Lung (tissue), 12 donors: ENCODE data around the gene NUP210. TPM values are rescaled to one million over a fixed set of nuclear protein-coding genes. Genes with fewer than 3 reads are reported as not detected.

ENCODE experiments used
- ATAC-seq: fragments of 200-7000 bp; cut with Tn5 transposase; one replicate; pipeline ENCODE4 v1.9.1; 2020; ENCODE audit warnings: moderate number of reproducible peaks; ENCODE audit not compliant: insufficient read depth, low FRiP score
- DNase-seq, 3 donors: peaks; one replicate each; pipeline ENCODE4 v3.0.0-alpha.2; 2013 to 2017
- H3K27ac ChIP-seq, 2 donors: one replicate each; pipeline ENCODE4 v1.5.1; 2013; ENCODE audit warnings: mild to moderate bottlenecking in 2 of 2, moderate library complexity in 2 of 2, control low read depth in 1 of 2, inconsistent platforms in 1 of 2, low read depth in 1 of 2, low read length in 1 of 2
- H3K27me3 ChIP-seq, 3 donors: one replicate each; pipeline ENCODE4 v1.5.1; 2013; ENCODE audit warnings: low read length in 2 of 3; ENCODE audit not compliant: control insufficient read depth in 3 of 3, insufficient read depth in 3 of 3
- H3K36me3 ChIP-seq, 4 donors: one replicate each; pipeline ENCODE4 v1.5.1; 2013; ENCODE audit warnings: low read length in 4 of 4, mild to moderate bottlenecking in 1 of 4, moderate library complexity in 1 of 4; ENCODE audit not compliant: control insufficient read depth in 4 of 4, insufficient read depth in 4 of 4
- H3K4me1 ChIP-seq, 5 donors: one replicate each; pipeline ENCODE4 v1.5.1; 2013; ENCODE audit warnings: low read length in 5 of 5, mild to moderate bottlenecking in 2 of 5, moderate library complexity in 1 of 5; ENCODE audit not compliant: control insufficient read depth in 5 of 5, insufficient read depth in 5 of 5
- H3K4me3 ChIP-seq: one replicate; pipeline ENCODE4 v1.5.1; 2013; ENCODE audit warnings: mild to moderate bottlenecking, control low read depth, moderate library complexity
- H3K9ac ChIP-seq, 2 donors: one replicate each; pipeline ENCODE4 v1.5.1; 2013; ENCODE audit warnings: low read length in 2 of 2, control low read depth in 1 of 2; ENCODE audit not compliant: insufficient read depth in 1 of 2
- H3K9me3 ChIP-seq, 4 donors: one replicate each; pipeline ENCODE4 v1.5.1; 2013; ENCODE audit warnings: low read length in 3 of 4, mild to moderate bottlenecking in 1 of 4, moderate library complexity in 1 of 4; ENCODE audit not compliant: control insufficient read depth in 4 of 4, insufficient read depth in 3 of 4
- WGBS, 2 donors: extraction: QIAGEN DNeasy Blood & Tissue Kit; methylation state at CpG; one replicate each; pipeline ENCODE4 v1.1.7; 2013; 5-methylcytosine and 5-hydroxymethylcytosine counted together
- polyA plus RNA-seq, 2 donors: library from polyadenylated mRNA; stranded (reverse); fragments of 200-250 nt; gene quantifications; one replicate each; pipeline ENCODE4 v1.2.1, GENCODE V29; 2013
- total RNA-seq, 2 donors: library from RNA; depleted of rRNA in 1 of 2; stranded (reverse); fragments of >200 nt in 1 of 2; gene quantifications; one replicate each; pipeline ENCODE4 v1.2.1, GENCODE V29; 2014 to 2021
- TF ChIP-seq, protein P1 (sequence below): IDR thresholded peaks from 2 replicates; pipeline ENCODE4 v1.5.1; 2012; ENCODE audit warnings: mild to moderate bottlenecking; ENCODE audit errors: control extremely low read depth, extremely low read depth
- donor health status: control.
- donor health status: control.
- donor health status: Bipolar disorder and iron deficiency.
- donor health status: healthy.
- donor health status: DM: yes; HTN: yes; CAD: no.

The NUP210 gene
- total and polyA plus RNA-seq, 4 donors: 5.4 to 20.4 (median 10.5) TPM

- H3K9me3 ChIP-seq: no peaks in the 10 kb centered on the region
- ATAC-seq (no peak), DNase-seq (no peak)
- TF ChIP-seq, protein P1, sequence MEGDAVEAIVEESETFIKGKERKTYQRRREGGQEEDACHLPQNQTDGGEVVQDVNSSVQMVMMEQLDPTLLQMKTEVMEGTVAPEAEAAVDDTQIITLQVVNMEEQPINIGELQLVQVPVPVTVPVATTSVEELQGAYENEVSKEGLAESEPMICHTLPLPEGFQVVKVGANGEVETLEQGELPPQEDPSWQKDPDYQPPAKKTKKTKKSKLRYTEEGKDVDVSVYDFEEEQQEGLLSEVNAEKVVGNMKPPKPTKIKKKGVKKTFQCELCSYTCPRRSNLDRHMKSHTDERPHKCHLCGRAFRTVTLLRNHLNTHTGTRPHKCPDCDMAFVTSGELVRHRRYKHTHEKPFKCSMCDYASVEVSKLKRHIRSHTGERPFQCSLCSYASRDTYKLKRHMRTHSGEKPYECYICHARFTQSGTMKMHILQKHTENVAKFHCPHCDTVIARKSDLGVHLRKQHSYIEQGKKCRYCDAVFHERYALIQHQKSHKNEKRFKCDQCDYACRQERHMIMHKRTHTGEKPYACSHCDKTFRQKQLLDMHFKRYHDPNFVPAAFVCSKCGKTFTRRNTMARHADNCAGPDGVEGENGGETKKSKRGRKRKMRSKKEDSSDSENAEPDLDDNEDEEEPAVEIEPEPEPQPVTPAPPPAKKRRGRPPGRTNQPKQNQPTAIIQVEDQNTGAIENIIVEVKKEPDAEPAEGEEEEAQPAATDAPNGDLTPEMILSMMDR: no peak
- WGBS, 2 donors: 92% methylated on average over 9 of the region's 9 CpGs
- H3K4me1 ChIP-seq: peaks cover 0 to 18% (median 0%) of the 10 kb centered on the region in 5 donors
- no peak overlapping the region for H3K27ac ChIP-seq
- H3K36me3 ChIP-seq: peaks cover 0 to 13% (median 0%) of the 10 kb centered on the region in 4 donors
- H3K4me3 ChIP-seq: no peak overlapping the region
- no peaks in the 10 kb centered on the region for H3K27me3 ChIP-seq
- H3K9ac ChIP-seq: no peak overlapping the region
These were observed 75.5 kb downstream of the NUP210 start for GRCh38 chr3:13344663-13345062.

GRCh38 chr3:13343601-13344000, 76.5 kb downstream of the NUP210 start:
- no peaks in the 10 kb centered on the region for H3K9me3 ChIP-seq
- H3K27me3 ChIP-seq: no peaks in the 10 kb centered on the region
- ATAC-seq (no peak), DNase-seq (no peak)
- no peak overlapping the region for H3K27ac ChIP-seq
- H3K36me3 ChIP-seq: peaks cover 0 to 20% (median 0%) of the 10 kb centered on the region in 4 donors
- H3K4me1 ChIP-seq: peaks cover 0 to 11% (median 0%) of the 10 kb centered on the region in 5 donors
- H3K4me3 ChIP-seq: no peak overlapping the region
- TF ChIP-seq, protein P1: no peak
- 42 to 69% methylated on average over 6 of the region's 6 CpGs for WGBS, 2 donors
- no peak overlapping the region for H3K9ac ChIP-seq

- TF ChIP-seq, protein P1: no peak
- 93 to 95% methylated on average over 7 of the region's 7 CpGs for WGBS, 2 donors
- H3K36me3 ChIP-seq: peaks cover 0 to 22% (median 0%) of the 10 kb centered on the region in 4 donors
These were observed 78.8 kb downstream of the NUP210 start for GRCh38 chr3:13341229-13341905.

More at GRCh38 chr3:13341229-13341905, 78.8 kb downstream of the NUP210 start:
- Histone ChIP-seq H3K27ac (no peak overlapping the region), H3K9ac (no peak overlapping the region), H3K4me1 (no peaks in the 10 kb centered on the region), H3K9me3 (no peaks in the 10 kb centered on the region), H3K4me3 (no peak overlapping the region), H3K27me3 (no peaks in the 10 kb centered on the region)
- ATAC-seq: no peak
- DNase-seq: no peak
